Spleen (tissue), 11 donors: ENCODE results near the gene PCDHGB7. TPM values are rescaled to one million over a fixed set of nuclear protein-coding genes. Genes with fewer than 3 reads are reported as not detected.
A peak's percentile ranks its signal among the peaks of the same experiment; 100 is the strongest.
"Not testable (repeated sequence)": the region's sequence is repeated elsewhere in the genome, so short reads cannot be mapped to it uniquely, and the experiment has no call there.

Experiments
- DNase-seq: peaks from one replicate; pipeline ENCODE4 v3.0.0-alpha.2; 2020
- H3K27ac ChIP-seq, 8 donors: fragments of 200-600 bp; sonication (generic) in 7 of 8; 1 replicate in 4 of 8; 2 replicates in 4 of 8; pipeline versions ENCODE4 v1.5.0 to v1.8.0; 2016 to 2021; ENCODE audit warnings: inconsistent platforms in 4 of 8, mild to moderate bottlenecking in 4 of 8, moderate library complexity in 1 of 8
- H3K27me3 ChIP-seq, 7 donors: fragments of 200-600 bp; sonication (generic) in 6 of 7; replicated peaks in 1 of 7; 1 replicate in 4 of 7; 2 replicates in 3 of 7; pipeline versions ENCODE4 v1.5.0 to v1.8.0; 2016 to 2021; ENCODE audit warnings: inconsistent platforms in 3 of 7, mild to moderate bottlenecking in 1 of 7
- H3K36me3 ChIP-seq, 6 donors: fragments of 200-600 bp; sonication (generic) in 5 of 6; 1 replicate in 4 of 6; 2 replicates in 2 of 6; pipeline versions ENCODE4 v1.5.0 to v1.8.0; 2016 to 2021; ENCODE audit warnings: inconsistent platforms in 2 of 6
- H3K4me1 ChIP-seq, 6 donors: fragments of 200-600 bp; sonication (generic) in 5 of 6; 1 replicate in 3 of 6; 2 replicates in 3 of 6; pipeline versions ENCODE4 v1.5.0 to v1.8.0; 2016 to 2021; ENCODE audit warnings: inconsistent platforms in 3 of 6
- H3K4me3 ChIP-seq, 8 donors: fragments of 200-600 bp; sonication (generic) in 7 of 8; 1 replicate in 4 of 8; 2 replicates in 4 of 8; pipeline versions ENCODE4 v1.5.0 to v1.8.0; 2016 to 2021; ENCODE audit warnings: inconsistent platforms in 4 of 8, mild to moderate bottlenecking in 4 of 8, moderate library complexity in 2 of 8
- H3K9me3 ChIP-seq, 8 donors: fragments of 200-600 bp; sonication (generic) in 7 of 8; 1 replicate in 4 of 8; 2 replicates in 4 of 8; pipeline versions ENCODE4 v1.5.0 to v1.8.0; 2016 to 2021; ENCODE audit warnings: inconsistent platforms in 4 of 8
- POLR2A ChIP-seq, 3 donors: fragments of 450-650 bp; IDR thresholded peaks; one replicate each; pipeline ENCODE4 v1.5.1; 2017; ENCODE audit warnings: antibody characterized with exemption in 3 of 3, mild to moderate bottlenecking in 1 of 3
- POLR2AphosphoS5 ChIP-seq, 3 donors: sonication (generic); formaldehyde crosslinking; IDR thresholded peaks; one replicate each; pipeline ENCODE4 v1.5.1; 2017; ENCODE audit warnings: antibody characterized with exemption in 3 of 3
- WGBS, 5 donors: extraction: QIAGEN DNeasy Blood & Tissue Kit in 3 of 5; methylation state at CpG; one replicate each; pipeline versions ENCODE4 v1.1.5 to v1.1.7; 2013 to 2018; 5-methylcytosine and 5-hydroxymethylcytosine counted together
- intact Hi-C: fragments of 100-400 bp; cut with DNase I; formaldehyde crosslinking; loops from one replicate; pipeline ENCODE4 v1.15.0; 2023; ENCODE audit warnings: low total_unique reads
- polyA plus RNA-seq, 3 donors: library from polyadenylated mRNA; stranded (reverse); fragments of 200-250 nt; gene quantifications; one replicate each; pipeline ENCODE4 v1.2.1, GENCODE V29; 2013
- total RNA-seq, 7 donors: library from RNA; depleted of rRNA in 3 of 7; stranded (reverse); fragments of >200 nt in 3 of 7; fragmentation: NEBNext Ultra II Directional in 4 of 7; extraction: Animal tissue kit (Norgen Biotek cat#: 25700) in 4 of 7; gene quantifications; one replicate each; pipeline versions ENCODE4 v1.1.0 to v1.2.1, GENCODE V29; 2016 to 2021
- TF ChIP-seq, protein P1 (sequence below), 11 experiments: fragments of 200-600 bp in 7 of 11; fragments of 450-650 bp in 4 of 11; sonication (generic) in 4 of 11; IDR thresholded peaks in 8 of 11; conservative IDR thresholded peaks in 3 of 11; 1 replicate in 7 of 11; 2 replicates in 4 of 11; pipeline versions ENCODE4 v1.4.0 to v1.8.0; 2016 to 2021; ENCODE audit warnings: antibody characterized with exemption in 11 of 11, inconsistent platforms in 4 of 11, mild to moderate bottlenecking in 1 of 11
- donor health status: healthy with polysubstance abuse.
- donor health status: DM: no; HTN: no; CAD: no; lungs with moderate emphysema.
- donor health status: DM: no; HTN: no; CAD: no.
- donor health status: Bipolar disorder and iron deficiency.
- donor health status: healthy.
- donor health status: DM: no; HTN: no; CAD: no.
- donor health status: DM: yes; HTN: yes; CAD: no.

The PCDHGB7 gene
- total and polyA plus RNA-seq, 10 donors = 0.14 to 11.9 (median 6.9) TPM

DNA sequence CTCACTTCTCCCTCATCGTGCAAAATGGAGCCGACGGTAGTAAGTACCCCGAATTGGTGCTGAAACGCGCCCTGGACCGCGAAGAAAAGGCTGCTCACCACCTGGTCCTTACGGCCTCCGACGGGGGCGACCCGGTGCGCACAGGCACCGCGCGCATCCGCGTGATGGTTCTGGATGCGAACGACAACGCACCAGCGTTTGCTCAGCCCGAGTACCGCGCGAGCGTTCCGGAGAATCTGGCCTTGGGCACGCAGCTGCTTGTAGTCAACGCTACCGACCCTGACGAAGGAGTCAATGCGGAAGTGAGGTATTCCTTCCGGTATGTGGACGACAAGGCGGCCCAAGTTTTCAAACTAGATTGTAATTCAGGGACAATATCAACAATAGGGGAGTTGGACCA is 13.8 kb downstream of the PCDHGB7 start:
- TF ChIP-seq POLR2A (IDR thresholded peaks at IDR 0.05) (no peak), POLR2AphosphoS5 (IDR thresholded peaks at IDR 0.05) (peak in 1 of 3 donors; percentile 37)
- Histone ChIP-seq H3K4me1 (peaks cover 0 to 19% (median 0%) of the 10 kb centered on the region in 6 donors), H3K27me3 (peaks cover 0 to 79% (median 14%) of the 10 kb centered on the region in 7 donors), H3K36me3 (peaks cover 0 to 8% (median 0%) of the 10 kb centered on the region in 6 donors), H3K4me3 (peak overlapping the region in 7 of 8 donors; percentile 6 to 58 (median 29)), H3K9me3 (peaks cover 0 to 100% (median 98%) of the 10 kb centered on the region in 8 donors), H3K27ac (no peak overlapping the region)
- DNase-seq = no peak
- WGBS, 5 donors = 9 to 22% (median 17%) methylated on average over 16 to 37 of the region's 37 CpGs
- intact Hi-C loops = no loop called here

DNA sequence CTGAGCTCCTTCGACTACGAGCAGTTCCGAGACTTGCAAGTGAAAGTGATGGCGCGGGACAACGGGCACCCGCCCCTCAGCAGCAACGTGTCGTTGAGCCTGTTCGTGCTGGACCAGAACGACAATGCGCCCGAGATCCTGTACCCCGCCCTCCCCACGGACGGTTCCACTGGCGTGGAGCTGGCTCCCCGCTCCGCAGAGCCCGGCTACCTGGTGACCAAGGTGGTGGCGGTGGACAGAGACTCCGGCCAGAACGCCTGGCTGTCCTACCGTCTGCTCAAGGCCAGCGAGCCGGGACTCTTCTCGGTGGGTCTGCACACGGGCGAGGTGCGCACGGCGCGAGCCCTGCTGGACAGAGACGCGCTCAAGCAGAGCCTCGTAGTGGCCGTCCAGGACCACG is 14.8 kb downstream of the PCDHGB7 start:
- Histone ChIP-seq H3K4me1 (peaks cover 0 to 19% (median 0%) of the 10 kb centered on the region in 6 donors), H3K9me3 (peaks cover 0 to 100% (median 97%) of the 10 kb centered on the region in 8 donors), H3K4me3 (peak overlapping the region in 1 of 8 donors; percentile 58), H3K27me3 (peaks cover 0 to 69% (median 14%) of the 10 kb centered on the region in 7 donors)
- H3K36me3 ChIP-seq, H3K27ac ChIP-seq, DNase-seq, intact Hi-C loops: not testable (repeated sequence)
- WGBS, 5 donors = 32 to 73% (median 43%) methylated on average over 21 to 38 of the region's 38 CpGs

DNA sequence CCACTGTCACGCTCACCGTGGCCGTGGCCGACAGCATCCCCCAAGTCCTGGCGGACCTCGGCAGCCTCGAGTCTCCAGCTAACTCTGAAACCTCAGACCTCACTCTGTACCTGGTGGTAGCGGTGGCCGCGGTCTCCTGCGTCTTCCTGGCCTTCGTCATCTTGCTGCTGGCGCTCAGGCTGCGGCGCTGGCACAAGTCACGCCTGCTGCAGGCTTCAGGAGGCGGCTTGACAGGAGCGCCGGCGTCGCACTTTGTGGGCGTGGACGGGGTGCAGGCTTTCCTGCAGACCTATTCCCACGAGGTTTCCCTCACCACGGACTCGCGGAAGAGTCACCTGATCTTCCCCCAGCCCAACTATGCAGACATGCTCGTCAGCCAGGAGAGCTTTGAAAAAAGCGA is 15.2 kb downstream of the PCDHGB7 start:
- H3K36me3 ChIP-seq, intact Hi-C loops, H3K4me3 ChIP-seq, H3K27ac ChIP-seq, DNase-seq: not testable (repeated sequence)
- H3K4me1 ChIP-seq = peaks cover 0 to 19% (median 0%) of the 10 kb centered on the region in 6 donors
- 20 to 36% (median 30%) methylated on average over 11 to 29 of the region's 29 CpGs for WGBS, 5 donors
- H3K27me3 ChIP-seq = peaks cover 0 to 65% (median 14%) of the 10 kb centered on the region in 7 donors
- peaks cover 0 to 100% (median 96%) of the 10 kb centered on the region in 8 donors for H3K9me3 ChIP-seq

DNA sequence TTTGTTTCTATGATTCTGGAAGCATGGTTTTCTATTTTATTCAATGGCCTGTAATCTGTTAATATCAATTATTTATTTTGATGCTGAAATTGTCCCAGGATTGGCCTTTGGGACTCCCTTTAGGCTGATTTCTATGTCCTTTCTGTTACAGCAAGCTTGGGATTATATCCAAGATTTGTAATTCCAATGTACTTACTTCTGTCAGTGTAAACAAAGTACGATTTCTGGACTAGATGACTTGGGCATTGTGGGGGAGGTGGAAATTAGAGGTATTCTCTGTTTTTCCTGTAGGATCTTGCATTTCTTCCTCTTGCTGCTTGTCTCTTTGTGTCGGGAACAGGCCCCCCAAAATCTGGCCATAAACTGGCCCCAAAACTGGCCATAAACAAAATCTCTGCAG is 16.5 kb downstream of the PCDHGB7 start:
- Histone ChIP-seq H3K27ac (no peak overlapping the region), H3K36me3 (no peaks in the 10 kb centered on the region), H3K27me3 (peaks cover 0 to 52% (median 14%) of the 10 kb centered on the region in 7 donors), H3K4me3 (no peak overlapping the region), H3K4me1 (peaks cover 0 to 19% (median 0%) of the 10 kb centered on the region in 6 donors), H3K9me3 (peaks cover 0 to 98% (median 90%) of the 10 kb centered on the region in 8 donors)
- TF ChIP-seq POLR2AphosphoS5 (IDR thresholded peaks at IDR 0.05) (no peak), POLR2A (IDR thresholded peaks at IDR 0.05) (no peak)
- TF ChIP-seq, protein P1, sequence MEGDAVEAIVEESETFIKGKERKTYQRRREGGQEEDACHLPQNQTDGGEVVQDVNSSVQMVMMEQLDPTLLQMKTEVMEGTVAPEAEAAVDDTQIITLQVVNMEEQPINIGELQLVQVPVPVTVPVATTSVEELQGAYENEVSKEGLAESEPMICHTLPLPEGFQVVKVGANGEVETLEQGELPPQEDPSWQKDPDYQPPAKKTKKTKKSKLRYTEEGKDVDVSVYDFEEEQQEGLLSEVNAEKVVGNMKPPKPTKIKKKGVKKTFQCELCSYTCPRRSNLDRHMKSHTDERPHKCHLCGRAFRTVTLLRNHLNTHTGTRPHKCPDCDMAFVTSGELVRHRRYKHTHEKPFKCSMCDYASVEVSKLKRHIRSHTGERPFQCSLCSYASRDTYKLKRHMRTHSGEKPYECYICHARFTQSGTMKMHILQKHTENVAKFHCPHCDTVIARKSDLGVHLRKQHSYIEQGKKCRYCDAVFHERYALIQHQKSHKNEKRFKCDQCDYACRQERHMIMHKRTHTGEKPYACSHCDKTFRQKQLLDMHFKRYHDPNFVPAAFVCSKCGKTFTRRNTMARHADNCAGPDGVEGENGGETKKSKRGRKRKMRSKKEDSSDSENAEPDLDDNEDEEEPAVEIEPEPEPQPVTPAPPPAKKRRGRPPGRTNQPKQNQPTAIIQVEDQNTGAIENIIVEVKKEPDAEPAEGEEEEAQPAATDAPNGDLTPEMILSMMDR (IDR thresholded peaks at IDR 0.05 in 8 of 11, conservative IDR thresholded peaks at IDR 0.05 in 3 of 11) = no peak
- WGBS, 5 donors = 78 to 88% (median 86%) methylated on average over 2 of the region's 2 CpGs
- intact Hi-C loops = no loop called here
- no peak for DNase-seq

DNA sequence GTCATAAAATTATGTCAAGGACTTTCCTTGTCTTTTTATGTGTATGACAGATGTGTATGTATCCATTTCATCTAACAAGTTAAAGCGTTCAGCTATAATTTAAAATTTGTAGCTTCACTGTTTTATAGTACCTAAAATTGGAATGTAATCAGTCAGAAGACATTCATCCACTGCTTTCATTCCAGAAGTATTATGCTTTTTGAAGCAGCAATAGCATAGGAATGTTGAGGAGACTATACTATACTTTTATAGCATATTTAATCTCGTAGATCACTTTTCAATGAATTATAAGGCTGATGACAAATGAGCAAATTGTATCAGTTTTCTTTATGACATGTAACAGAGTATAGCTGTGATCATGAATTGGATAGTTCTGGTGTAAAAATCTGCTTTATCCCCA is 19.7 kb downstream of the PCDHGB7 start:
- H3K4me3 ChIP-seq = no peak overlapping the region
- intact Hi-C loops = no loop called here
- no peak overlapping the region for H3K27ac ChIP-seq
- DNase-seq = no peak
- peaks cover 0 to 98% (median 88%) of the 10 kb centered on the region in 8 donors for H3K9me3 ChIP-seq
- H3K36me3 ChIP-seq = no peaks in the 10 kb centered on the region
- WGBS, 5 donors = 81 to 95% (median 87%) methylated on average over 2 of the region's 2 CpGs
- peaks cover 0 to 21% (median under 1%) of the 10 kb centered on the region in 7 donors for H3K27me3 ChIP-seq
- no peak for TF ChIP-seq POLR2A (IDR thresholded peaks at IDR 0.05)
- TF ChIP-seq, protein P1 (IDR thresholded peaks at IDR 0.05 in 8 of 11, conservative IDR thresholded peaks at IDR 0.05 in 3 of 11) = no peak
- TF ChIP-seq POLR2AphosphoS5 (IDR thresholded peaks at IDR 0.05) = no peak
- no peaks in the 10 kb centered on the region for H3K4me1 ChIP-seq
